GM21447 (cell line): ENCODE results near the gene IKZF2.

Source experiments
- ATAC-seq: cut with Tn5 transposase; IDR thresholded peaks from one replicate; pipeline ENCODE4 v1.9.1; 2021; ENCODE audit not compliant: unreplicated experiment

The IKZF2 gene

DNA sequence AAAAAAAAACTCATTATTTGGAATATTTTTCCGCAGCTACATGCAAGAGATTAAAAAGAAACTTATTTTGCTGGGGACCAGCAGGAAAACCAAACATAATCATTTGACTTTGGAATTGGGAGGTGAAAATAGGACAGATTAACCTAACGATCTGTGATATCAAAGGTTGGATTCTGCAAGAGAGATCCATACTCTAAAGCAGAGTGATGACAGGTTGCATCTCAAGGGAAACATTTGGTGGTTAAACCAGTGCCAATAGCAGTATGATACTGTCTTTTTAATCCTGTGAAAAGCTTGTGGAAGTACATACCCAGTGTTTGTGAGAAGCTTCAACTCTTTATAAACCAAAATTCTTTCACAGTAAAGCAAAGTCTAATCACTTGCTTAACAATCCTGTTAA, 5.3 kb upstream of the IKZF2 start:
- ATAC-seq = no peak

DNA sequence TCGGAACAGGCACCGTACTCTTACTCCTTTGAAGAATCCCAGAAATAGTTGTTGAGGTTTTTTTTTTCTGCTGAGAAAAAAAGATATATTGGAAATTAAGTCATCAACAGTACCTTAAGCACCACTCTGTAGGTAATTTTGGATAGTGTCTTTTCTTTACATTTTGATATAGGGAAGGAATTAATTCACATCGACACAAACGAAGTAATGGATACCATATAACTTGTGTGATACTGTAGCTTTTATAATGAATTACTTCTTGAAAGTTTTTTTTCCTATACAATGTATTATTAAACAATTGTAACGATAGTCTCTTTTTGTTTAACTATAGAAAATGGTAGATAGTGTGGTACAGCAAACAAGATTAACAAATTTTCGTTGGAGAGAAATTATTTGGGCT, 1.5 kb upstream of the IKZF2 start:
- ATAC-seq = no peak

DNA sequence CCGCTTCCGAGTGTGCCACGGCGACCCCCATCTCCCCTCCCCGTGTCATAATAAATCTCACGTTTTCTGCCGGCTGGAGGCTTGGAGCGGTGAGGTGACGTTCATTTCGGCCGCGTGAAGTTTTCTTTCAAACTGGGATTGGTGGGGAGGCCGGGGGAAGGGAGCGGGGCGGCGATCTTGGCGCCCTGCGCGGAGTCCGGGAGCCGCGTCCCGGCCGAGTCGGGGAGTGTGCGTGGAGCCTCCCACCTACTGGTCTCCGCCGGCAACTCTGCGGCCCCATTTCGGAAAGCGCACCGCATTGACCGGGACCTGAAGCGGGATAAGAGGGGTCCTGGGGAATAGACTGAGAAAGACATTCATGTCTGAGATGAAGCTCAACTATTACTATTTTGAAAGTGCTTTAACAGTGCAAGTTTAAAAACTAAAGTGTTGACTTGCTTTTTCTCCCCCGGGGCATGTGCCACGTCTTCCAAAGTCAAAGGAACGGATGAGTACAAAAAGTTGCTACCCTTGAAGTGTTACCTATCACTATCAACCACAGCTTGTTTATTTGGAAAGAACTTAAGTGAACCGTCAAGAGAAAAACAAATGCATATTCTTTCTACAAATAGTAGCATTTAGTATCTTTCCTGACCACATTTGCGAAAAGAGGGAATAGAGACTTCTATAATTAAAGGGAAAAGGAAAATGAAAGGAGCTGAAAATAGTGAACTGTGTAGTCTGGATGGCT, 818 bp upstream of the IKZF2 start:
- peak; percentile 18 for ATAC-seq

DNA sequence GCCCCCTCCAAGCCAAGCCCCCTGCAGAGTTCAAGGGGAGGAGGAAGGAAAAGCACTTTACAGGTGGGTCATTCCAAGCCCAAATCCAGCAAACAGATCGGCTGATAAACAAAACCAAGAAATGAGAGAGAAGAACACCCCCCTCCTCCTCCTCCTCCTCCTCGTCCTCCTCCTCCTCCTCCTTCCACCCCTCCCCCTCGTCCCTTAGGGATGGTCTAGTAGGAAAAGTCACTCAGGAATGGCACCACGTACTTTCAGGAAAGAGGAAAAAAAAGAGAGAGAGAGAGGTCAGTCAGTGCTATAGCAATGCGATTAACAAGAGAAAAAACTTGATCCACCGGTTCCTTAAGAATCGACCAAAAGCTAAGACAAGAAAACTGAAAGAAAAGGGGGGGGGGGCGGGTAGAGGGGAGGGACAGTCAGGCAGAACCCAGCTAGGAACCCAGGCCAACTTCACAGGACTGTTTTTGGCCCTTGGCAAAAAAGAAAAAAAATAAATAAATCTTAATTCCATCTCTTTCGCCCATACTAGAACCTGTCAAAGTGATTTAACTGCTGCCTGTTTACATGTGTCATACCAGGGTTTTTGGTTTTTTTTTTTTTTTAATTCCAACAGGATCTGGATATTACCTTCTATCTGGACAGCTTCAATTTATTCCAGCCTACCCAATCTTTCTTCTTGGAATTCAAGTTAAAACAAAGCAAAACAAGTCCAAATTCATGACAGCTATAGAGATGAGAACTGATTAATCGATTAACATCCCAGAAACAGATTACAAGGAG, 906 bp downstream of the IKZF2 start:
- ATAC-seq = no peak

DNA sequence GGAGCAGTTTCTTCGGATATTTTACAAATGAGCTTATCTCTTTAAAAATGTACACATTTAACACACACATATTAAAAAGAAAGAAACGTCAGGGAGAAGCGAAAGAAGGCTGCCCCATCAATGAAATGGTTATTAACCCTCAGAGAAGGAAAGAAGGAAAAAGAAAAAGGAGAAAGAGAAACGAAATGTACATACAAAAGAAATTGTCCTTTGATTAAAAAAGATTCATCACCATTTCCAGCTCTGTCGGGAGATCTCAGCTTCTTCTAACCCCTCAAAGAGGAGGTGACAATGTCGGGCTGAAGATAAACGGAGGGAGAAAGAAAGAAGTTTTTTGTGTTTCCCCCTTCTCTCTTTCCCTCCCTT, 1.5 kb downstream of the IKZF2 start:
- no peak for ATAC-seq

DNA sequence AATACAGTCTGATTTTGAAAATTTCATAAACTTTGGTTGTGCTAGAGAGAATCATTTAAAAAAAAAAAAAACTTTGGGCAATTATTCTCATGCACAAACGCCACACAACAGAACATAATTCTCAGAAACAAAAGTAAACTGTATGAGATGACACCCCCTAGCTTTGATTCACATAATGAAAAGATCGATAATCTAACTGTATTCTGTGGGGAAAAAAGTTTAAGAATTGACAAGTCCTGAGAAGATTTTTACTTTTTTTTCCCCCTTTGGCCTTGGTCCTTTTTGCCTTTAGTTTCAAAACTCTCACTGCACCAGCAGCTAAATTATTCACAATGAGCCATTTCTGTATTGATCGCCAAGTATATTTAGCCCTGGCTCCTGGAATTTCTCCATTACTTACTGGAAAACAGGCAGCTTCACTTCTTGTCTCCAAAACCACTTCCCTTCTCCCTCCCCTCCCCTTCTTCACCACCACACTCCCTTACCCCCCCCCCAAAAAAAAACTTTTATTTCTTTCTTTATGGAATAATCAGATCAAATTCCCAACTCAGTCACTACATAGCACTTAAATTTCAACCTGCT, 2.0 kb downstream of the IKZF2 start:
- ATAC-seq = no peak

DNA sequence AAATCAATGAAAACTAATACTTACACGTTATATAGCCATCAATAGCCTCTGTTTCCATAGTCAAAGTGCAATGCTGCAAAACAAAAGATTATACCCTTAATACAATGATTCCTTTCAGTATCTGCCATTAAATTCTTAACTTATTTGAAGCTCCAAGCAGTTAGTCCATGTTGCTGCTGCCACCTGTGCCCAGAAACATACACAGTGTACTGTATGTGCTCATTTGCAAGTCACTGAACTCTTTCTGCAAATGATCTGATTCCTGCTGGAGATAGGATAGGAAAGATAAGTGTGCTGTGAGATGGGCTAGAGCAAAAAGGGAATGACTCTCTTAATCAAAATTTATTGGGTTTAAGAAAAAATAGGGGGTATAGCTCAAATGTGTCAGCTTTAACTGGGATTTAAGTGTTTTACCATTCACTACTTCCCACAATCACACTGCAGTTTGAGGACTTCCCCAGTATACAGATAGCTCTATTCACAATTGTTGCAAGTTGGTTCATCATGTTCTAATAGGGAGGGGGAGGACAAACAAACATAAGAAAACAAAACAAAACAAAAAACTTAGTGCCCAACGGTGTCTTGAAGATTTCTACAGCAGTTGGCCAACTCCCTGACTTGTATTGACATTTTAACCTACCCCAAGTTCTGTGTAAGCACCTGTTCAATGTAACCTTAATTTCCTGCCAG, 2.7 kb downstream of the IKZF2 start:
- ATAC-seq = no peak

DNA sequence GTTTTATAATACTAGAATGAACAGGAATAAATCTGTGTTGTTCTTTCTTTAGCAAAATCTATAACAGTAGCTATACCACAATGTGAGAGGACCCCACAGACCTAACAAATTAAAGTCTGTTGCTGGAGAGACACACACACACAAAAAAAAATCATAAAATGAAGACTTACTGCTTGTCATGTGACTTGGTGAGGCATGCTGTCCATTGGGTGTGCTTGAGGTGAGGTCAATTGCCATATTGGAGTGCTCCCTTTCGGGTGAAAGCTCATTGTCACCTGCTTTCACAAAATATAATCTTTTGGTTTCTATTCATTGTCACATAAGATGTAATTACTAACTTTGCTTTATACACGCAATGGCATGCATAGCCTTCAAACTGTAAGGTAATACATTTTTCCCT, 3.9 kb downstream of the IKZF2 start:
- ATAC-seq = peak; percentile 20

DNA sequence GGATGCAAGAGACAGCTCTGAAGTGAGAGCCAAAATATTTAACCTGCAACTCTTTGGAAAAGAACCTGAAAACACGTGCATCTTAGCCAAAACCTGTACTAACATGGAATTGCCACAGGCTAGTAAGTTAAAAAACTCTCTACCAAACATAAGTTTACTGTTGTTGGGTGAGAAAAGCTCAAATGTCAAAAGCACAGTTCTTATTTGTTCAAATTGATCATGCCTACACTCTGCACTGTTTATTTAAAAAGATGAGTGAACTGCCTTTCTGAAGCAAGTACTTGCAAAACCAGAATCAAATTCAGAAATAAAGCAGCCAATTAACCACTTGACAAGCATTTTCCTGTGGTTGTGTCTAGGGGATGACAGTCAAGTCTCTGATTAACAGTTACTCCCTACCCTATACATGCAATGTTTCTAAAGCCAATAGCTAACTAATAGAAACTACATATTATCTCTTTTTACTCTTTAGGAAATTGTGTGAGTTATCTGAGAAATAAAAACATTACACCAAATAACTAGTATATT, 5.6 kb downstream of the IKZF2 start:
- ATAC-seq = no peak

DNA sequence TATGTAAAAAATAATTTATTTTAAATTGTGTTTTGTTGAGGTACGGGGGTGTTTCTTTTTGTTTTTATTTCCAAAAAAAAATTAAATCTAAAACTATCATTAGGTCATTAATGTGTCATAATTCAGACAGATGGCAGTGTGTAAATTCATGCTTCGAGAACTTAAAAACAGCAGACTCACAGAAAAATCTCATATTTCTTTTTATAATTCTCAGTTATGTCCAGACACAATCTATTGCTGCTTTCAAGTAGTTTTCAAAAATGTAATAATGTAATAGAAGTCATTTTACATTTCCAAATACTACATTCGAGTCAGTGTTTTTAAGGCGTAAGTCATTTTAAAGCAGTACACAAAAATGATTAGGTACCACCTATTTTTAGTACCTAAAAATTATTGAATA, 14.3 kb downstream of the IKZF2 start:
- no peak for ATAC-seq

DNA sequence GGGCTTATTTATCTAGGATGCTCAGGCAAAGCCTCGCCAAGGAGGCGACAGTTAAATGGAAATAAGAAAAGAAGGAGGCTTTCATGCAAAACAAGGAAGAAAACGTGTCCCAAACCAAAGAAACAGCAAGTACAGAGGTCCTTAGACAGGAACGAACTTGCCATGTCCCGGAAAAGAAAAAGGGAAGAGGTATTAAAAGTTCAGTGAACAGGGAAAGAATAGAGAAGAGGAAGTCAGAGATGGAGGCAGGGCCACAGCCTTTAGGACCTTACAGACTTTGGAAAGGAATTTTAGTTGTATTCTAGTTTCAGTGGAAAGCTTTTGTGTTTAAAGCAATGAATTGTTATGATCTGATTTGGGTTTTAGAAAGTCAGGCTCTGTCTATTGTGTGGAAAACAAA, 22.1 kb downstream of the IKZF2 start:
- ATAC-seq = no peak

DNA sequence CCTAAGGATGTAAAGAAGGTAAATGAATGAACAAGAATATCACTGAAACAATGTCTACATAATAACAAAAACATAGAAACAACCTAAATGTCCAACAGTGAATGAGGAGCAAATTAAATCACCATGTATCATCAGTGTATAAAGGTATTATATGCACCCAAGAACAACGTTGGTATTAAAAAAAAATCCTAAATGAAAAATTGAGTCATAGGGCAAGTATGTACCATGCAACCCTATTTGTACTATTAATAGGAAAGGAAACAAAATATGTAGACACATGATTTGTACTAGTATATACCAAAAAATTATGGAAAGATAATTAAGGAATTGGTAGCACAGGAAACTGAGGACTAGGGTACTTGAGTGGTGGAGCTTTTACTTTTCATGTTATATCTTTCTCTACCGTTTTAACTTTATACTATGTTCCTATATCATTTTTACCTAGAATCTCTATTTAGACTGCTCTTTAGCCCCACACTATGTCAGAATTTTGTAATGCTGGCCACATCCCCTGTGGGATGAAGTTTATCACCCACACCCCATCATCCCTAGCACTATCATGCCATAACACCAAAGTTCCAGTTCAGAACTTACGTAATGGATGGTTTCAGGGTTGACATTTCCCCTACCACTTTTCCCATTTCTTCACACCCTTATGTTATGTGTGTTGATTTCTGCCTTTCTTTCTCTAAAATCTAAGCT, 25.6 kb downstream of the IKZF2 start:
- no peak for ATAC-seq

DNA sequence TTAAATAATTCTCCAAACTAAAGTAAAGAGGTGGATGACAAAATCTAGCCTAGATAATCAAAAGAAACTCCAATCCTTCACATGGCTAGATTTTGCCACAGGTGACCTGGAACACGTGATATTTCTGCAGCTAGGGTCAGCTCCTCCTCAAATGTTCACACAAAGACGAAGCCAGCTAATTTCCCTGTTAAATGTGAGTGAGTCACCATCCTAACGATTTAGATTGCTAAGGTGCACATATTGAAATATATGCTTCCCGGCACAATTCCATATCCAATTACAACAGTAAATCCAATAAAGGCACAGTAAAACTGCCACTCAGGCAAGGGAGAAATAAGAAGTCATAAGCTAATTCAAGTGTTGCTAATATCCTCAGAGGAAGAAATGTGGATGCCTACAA, 28.7 kb downstream of the IKZF2 start:
- no peak for ATAC-seq

DNA sequence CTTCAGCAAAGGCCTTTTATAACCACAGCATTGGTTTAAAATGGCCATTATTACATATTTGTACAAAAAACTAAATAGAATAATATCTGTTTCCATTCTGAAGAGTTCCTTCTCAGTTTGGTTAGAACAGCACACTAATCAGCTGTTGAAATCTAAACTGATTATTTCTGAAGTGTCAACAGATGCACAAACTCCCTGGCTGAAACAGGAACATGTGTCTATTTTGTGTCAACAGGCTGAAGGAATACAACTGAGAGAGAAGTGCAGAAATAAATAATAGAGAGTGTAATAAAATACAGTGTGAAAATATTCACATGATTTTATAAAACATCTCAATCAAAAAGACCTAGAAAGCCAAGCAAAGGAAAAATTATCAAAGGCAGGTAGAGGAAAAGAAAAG, 29.7 kb downstream of the IKZF2 start:
- ATAC-seq = no peak

DNA sequence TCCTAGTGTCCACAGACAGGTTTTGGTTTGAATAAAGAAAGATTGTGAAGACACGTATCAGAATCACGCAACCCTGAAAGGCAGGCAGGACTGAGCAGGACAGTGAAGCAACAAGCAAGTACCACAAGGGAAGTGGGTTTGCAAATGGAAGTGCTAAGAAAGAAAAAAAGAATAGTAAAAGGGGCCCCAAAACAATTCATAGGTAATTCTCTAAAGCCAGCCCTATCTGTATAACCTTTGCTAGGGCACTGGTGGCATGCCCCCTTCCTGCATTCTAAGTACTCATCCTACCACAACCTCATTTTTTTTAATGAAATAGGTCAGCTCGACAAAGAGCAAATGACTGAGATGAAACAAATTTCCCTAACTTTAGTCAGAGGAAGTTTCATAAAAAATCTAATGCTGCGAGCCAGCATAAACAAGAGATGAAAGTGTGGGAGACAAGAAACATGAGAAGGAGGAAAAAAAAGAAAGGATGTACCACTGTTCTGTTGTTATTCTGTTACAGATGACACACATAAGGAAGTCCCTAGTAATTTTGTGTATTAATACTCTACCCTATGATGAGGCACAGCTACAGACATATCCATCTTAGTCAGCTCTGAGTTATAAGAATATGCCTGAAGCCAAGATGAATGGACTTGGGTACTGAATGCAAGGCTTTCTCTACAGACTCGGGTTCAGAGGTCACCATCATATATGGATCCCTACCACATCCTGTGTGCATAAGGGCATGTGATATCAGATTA, 32.2 kb downstream of the IKZF2 start:
- ATAC-seq = peak; percentile 83

DNA sequence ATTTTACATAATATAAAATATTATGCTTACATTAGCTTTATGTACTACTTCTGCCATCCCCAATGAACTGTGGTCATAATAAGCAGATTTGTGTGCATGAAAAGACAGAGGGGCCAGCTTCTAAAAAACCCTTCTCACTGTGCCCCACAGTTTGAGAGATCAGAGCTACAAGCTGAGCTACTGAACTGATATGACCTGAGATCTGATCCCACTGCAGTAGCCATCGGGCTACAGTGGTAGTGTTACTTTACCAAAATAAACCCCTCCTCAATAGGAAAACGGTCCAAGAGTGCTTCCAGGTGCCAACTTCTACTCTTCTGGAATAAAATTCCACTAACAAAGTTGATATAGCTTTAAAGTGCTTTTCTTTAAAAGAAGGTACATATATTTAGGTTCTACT, 43.1 kb downstream of the IKZF2 start:
- ATAC-seq = no peak

DNA sequence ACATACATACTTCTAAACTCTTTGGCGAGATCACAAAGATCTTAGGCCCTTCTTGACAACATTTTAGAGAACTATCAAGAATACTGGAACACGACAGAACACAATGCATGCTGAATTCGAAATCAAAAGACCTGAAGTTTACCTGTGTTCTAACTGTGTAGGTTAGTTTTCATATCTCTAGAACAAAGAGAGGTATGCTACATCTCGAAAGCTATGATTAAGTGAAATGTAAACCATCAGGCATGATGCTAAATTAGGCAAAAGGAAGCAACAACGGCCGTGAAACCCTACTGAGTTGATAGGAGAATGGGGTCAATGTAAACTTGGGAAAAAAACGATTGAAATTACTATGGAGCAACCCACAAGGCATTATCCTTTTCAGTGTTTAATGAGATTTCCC, 43.7 kb downstream of the IKZF2 start:
- ATAC-seq = no peak

DNA sequence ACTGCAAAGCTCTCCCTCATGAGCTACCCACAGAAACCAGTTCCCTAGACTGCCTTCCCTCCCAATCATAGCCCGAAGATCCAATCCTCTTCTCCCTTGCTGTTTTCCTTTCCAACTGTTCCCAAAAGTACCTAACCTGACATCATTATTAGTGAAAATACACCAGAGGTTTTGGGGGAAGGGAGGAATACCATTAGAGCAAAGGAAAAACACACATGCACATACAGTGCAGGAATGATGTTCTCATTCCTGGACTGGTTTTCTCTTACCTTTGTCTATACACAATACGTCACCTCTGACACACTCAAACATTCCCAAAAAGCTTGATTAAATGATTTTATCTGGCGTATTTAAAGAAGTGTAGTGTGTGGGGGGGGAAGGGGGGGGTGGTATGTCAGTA, 46.2 kb downstream of the IKZF2 start:
- no peak for ATAC-seq

DNA sequence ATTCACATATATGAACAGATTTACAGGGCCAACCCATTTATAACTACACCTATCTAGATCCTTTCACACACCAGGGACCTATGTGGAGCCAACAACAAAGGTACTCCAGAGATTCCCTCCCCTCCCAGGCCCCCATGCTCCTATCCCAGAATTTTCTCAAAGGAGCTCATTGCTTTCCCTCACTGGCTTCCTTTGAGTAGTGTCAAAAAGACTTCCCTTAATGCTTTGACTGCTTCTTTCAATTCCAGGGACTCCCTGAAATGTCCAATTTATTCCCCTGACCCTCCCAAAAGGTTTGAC, 46.6 kb downstream of the IKZF2 start:
- ATAC-seq = peak; percentile 9

DNA sequence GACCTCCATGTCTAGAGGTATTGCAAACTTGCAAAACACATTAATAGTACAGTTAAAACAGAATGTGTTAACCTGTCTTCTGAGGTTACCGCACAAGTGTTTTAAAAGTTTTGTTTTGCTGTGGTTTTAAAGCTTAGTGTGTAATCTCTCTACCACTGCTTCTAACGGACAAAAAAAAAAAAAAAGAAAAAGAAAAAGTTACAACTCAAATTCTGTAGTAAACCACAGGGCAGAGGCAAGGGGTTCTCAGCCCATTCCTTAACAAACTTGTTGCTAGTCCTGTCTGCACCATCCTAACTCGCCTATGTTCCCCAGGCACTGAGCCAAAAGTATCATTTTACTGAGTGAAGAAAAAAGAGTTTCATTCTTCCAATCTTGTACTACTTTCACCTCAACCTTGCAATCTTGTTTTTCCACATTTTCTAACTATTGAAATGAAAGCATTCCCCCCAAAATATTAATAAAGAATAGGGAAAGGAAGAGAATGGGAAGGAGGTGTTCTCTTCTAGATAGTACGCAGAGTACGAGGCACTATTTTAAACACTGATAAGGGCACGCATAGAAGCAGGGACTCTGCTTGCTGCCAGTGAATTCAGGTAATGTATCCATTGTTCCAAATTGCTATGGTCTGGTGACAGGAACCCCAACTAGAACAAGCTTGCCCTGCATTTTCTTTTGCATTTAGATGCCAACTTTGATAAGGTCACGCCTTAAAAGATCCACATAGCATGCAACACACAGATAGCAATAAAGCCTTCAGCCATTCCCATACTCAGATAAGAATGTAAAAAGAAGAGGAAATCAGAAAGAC, 47.1 kb downstream of the IKZF2 start:
- peak; percentile 43 for ATAC-seq
